D341Med (cell line): ENCODE measurements around the gene THSD4.
"Not testable (repeated sequence)": the region's sequence is repeated elsewhere in the genome, so short reads cannot be mapped to it uniquely, and the experiment has no call there.

Source experiments
- DNase-seq: peaks from one replicate; pipeline ENCODE4 v3.0.0; 2012; ENCODE audit warnings: low spot score

Gene THSD4

DNA sequence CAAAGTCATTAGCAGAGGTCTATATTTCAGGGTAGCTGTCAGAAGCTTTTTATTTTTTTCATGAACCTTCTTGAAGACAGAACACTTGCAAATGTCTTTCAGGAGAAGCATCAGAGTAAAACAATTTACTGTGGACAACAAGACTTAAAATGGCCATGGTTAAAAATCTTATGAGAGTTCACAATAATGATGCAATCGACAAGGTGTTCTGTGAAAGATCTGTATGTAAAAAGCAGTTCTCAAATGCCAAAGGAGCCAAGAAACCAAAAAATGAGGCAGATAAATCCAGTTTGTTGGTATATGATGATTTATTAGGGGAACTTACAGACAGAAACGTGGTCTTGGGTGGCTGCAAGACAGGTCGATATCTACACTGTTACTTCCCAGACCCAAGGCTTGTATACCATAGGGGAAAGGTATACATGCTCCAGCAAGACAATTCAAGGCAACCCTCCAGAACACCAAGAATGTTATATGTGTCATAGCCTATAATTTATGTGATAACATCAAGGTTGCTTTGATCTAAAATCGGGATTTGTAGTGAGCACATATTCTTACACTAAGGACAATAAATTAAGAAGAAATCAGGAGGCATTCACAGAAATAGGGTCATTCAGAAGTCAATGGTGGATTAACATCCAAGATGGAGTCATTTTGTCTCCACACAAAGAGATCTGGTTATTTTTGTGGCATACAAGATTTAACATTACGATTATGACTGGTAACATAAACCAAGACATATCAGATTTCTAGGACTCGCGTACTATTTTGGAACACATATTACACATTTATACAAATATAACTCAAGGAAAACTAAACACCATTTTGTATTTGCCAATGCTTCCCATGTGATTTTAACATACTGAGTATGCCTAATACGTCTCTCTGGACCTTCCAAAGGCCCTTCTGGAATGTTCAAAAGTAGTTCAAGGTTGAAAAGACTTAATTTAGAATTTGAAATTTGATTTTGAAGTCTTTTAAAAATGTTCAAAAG lies 316.4 kb downstream of the THSD4 start:
- no peak for DNase-seq

GRCh38 chr15:71433402-71433801 lies 318.1 kb downstream of the THSD4 start:
- DNase-seq: no peak

- no peak for DNase-seq
Measured at GRCh38 chr15:71434774-71435173, 319.5 kb downstream of the THSD4 start.

DNA sequence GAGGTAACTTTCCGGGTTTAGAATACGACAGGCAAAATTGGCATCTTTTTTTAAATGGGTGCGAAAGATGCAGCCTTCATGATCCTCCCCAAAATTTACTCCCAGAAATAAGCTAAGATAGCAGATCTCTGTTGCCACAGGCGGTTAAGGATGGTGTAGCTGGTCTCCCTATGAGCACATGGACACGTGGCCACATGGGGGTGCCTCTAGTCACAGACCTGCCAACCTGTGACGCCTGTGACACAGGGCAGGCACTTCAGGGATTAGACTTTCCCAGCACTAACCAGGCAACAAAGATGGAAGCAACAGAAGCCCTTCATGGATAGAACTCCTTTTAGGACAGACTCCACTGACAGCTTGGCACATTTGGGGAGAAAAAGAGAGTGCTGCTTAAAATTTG lies 320.3 kb downstream of the THSD4 start:
- DNase-seq: no peak

GRCh38 chr15:71436854-71437253 lies 321.6 kb downstream of the THSD4 start:
- no peak for DNase-seq

GRCh38 chr15:71437404-71437803 lies 322.1 kb downstream of the THSD4 start:
- DNase-seq: no peak

DNA sequence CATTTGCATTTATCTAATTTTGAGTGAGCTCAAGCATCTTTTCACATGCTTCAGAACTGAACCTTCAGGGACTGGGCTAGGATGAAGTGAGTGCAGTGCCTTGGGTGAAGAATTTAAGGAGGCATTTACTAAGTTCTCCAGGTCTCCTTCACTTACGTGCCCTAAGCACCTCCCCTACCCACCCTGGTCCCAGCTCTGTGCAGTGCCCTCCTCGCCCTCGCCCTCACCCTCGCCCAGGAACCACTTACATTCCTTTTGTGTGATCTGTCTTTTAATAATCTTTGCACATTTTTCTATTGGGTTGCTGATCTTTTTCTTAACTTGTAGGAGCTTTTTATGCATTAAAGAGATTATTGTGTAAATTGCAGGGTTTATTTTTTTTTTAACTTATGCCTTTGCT lies 322.6 kb downstream of the THSD4 start:
- DNase-seq: no peak

DNA sequence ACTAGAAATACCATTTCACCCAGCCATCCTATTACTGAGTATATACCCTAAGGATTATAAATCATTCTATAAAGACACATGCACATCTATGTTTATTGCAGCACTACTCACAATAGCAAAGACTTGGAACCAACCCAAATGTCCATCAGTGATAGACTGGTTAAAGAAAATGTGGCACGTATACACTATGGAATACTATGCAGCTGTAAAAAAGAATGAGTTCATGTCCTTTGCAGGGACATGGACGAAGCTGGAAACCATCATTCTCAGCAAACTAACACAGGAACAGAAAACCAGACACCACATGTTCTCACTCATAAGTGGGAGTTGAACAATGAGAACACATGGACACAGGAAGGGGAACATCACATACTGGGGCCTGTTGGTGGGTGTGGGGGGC lies 324.2 kb downstream of the THSD4 start:
- not testable (repeated sequence) for DNase-seq

DNA sequence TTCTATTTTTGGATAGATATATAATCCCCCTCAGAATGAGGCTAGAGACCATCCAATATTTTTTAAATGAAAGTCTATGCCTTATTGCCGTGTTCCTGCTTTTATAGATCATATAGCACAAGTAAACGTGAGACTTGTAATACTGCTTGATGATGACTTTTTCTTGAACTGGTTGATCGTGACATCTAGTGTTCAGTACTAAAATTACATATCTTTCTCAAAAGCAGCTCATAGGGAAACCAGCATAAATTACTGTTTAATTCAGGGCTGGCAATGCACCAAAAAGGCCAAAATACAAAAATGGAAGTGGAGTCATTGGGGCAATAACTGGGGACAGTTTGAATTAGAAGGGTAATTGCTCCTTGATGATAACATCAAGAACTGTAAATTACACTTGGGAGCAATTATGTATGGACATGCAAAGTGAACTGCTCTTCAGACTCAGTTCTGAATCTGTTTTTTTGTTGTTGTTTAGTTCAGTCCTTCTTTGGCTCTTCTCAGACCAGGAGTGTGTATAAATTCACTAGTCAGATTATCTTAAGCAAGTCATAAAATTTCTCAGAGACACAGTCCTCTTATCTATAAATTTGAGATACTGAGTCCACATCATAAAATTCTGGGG lies 325.3 kb downstream of the THSD4 start:
- no peak for DNase-seq

DNA sequence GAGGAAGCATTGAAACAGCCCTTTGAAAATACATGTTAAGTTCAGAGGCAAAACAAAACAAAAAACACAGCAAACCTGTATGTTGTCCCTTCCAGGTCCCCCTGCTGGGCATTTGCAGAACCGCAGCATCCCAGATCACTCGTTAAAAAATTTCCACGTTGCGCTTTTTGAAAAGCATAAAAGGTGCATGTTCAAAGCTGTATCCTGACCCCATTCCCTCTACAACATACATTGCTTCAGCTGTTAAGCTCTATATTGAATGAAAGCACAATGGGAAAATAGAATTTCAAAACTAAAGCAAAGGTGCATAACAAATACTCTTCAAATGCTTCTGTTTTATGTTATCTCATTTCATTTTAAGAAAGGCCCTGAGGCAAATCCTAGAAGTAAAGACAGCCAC lies 328.3 kb downstream of the THSD4 start:
- DNase-seq: peak; percentile 53

- no peak for DNase-seq
Measured at GRCh38 chr15:71444032-71444810, 328.9 kb downstream of the THSD4 start.

GRCh38 chr15:71444866-71445590 lies 329.8 kb downstream of the THSD4 start:
- no peak for DNase-seq

DNA sequence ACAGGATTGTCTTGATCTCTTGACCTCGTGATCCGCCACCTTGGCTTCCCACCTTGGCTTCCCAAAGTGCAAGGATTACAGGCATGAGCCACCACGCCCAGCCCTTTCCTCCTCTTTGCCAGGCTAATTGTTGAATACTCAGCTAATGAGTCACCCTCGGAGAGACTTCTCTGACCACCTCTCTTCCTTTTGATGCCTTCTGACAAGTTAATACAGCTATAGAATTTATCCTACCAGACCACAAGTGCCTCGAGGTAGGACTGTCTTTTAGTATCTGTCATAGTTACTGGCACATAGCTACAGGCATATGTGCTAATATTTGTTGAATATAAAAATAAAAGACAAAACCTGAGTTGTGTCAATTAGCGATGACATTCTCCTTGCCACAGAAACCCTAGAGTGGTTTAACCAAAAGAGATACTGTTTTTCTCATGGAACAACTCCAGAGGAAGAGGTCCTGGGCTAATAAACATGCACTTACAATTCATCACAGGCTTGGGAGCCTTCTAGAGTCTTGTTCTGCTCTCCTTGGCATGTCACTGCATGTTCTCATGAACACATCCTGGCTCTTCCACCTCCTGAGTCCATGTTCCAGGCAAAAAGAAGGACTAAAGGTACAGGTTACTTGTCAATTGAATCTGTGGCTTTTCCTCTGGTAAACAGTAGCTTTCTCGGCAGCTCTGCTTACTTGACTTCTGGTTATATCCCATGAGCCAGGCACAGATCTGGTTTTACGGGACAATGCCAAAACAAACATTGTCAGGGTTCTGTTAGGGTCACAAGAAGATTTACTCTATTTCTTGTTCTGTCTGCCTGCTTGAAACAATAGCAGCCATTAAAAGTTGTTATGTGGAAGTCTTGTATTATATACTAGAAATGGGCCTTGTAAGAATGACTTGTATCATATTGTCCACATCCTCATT lies 332.3 kb downstream of the THSD4 start:
- no peak for DNase-seq

- peak; percentile 54 for DNase-seq
Measured at GRCh38 chr15:71448688-71449114, 333.4 kb downstream of the THSD4 start.

DNA sequence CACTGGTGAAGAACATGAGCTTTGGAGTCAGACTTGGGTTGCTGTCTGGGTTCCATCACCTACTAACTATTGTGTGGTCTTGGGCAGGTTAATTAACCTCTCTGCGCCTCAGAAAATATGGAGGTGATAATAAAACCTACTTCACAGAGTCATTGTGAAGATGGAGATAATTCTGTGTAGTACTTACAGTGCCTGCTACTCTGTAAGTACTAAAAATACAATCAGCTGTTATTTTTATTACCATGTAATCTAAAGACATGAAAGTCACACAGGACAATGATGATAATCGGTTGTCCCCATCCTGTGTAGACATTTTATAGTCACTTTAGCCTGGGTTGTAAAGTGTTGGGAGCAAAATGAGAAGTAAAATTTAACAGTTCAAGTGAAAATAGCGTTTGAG lies 334.1 kb downstream of the THSD4 start:
- no peak for DNase-seq

- no peak for DNase-seq
Measured at GRCh38 chr15:71449956-71450355, 334.7 kb downstream of the THSD4 start.

GRCh38 chr15:71451130-71451529 lies 335.9 kb downstream of the THSD4 start:
- DNase-seq: no peak

- no peak for DNase-seq
Measured at GRCh38 chr15:71452893-71453292, 337.6 kb downstream of the THSD4 start.

DNA sequence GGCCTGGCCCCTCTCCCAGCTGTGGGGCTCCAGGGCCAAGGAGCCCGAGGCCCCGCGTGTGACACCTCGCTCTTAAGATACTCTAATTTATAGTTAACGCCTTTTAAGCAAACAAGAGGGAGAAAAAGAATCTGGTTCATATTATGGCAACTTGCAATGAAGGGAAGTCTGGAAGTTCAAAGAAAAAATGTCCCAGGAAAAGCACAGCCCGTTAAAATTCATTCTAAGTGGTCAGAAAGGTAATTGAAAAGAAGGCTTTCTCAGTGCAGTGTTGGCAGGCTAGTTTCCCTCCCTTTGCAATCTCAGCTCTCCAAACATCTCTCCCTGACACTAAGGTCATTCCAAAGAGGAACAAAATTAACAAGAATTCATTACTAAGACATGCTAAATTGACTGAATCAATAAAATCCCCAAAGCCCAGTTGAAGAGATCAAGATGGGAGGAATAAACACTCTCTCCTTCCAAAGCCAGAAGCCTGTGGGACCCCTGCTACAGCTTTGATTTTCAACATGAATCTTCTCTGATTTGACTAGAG lies 339.3 kb downstream of the THSD4 start:
- DNase-seq: no peak

- DNase-seq: no peak
Measured at GRCh38 chr15:71455107-71455506, 339.8 kb downstream of the THSD4 start.
